HCT116 (cell line): ENCODE measurements around the gene SUGCT. TPM values are rescaled to one million over a fixed set of nuclear protein-coding genes. Genes with fewer than 3 reads are reported as not detected.

Source experiments
- ATAC-seq: fragments of 200-7000 bp; cut with Tn5 transposase; 2 replicates; pipeline ENCODE4 v1.9.1; 2020; ENCODE audit warnings: mild to moderate bottlenecking, moderate library complexity
- BruUV-seq: library from RNA; stranded (reverse); fragments of 400-500 nt; replicated peaks from 2 replicates; lab custom pipeline; 2021; lab: Mats Ljungman, UMichigan
- CTCF ChIA-PET: fragments of 300-600 bp; sonication (Branson Sonifier 250); formaldehyde crosslinking; loops from one replicate; lab custom pipeline; 2021; ENCODE audit warnings: antibody characterized with exemption; lab: Charles Lee
- POLR2A ChIA-PET: fragments of 300-600, 350-600 bp; sonication (Branson Sonifier 250); formaldehyde crosslinking; loops from one replicate; lab custom pipeline; 2021; ENCODE audit warnings: antibody characterized with exemption; lab: Charles Lee
- RAD21 ChIA-PET, 2 experiments: fragments of 300-600 bp; sonication (Branson Sonifier 250); formaldehyde crosslinking; loops; one replicate each; lab custom pipeline; 2023; ENCODE audit warnings: low total read pairs in 2 of 2; ENCODE audit not compliant: uncharacterized antibody in 2 of 2, unreplicated experiment in 2 of 2, low non-redundant PET in 1 of 2; lab: Charles Lee
- DNase-seq: peaks from one replicate; pipeline ENCODE4 v3.0.0-alpha.2; 2010; ENCODE audit warnings: low read depth, low spot score
- H2AFZ ChIP-seq: fragments of 200-600 bp; shearing (Covaris generic), sonication (generic); 2 replicates; pipeline ENCODE4 v1.6.1; 2017; ENCODE audit warnings: low read depth, mixed run types, mixed read lengths, antibody characterized with exemption, low read length; ENCODE audit not compliant: poor library complexity, severe bottlenecking
- H3K27ac ChIP-seq: 2 replicates; pipeline ENCODE4 v1.5.1; 2012; ENCODE audit warnings: low read depth, low read length
- H3K27me3 ChIP-seq: fragments of 200-600 bp; sonication (generic); 2 replicates; pipeline ENCODE4 v1.6.1; 2016; ENCODE audit warnings: mixed run types, low read length, mixed read lengths; ENCODE audit not compliant: insufficient read depth
- H3K36me3 ChIP-seq, 2 experiments: fragments of 200-500 bp in 1 of 2; fragments of 200-600 bp in 1 of 2; sonication (Bioruptor generic) in 1 of 2; sonication (generic) in 1 of 2; 2 replicates each; pipeline versions ENCODE4 v1.5.1 to v1.6.1; 2014 to 2016; ENCODE audit warnings: low read length in 2 of 2, inconsistent platforms in 1 of 2, mixed read lengths in 1 of 2, mixed run types in 1 of 2; ENCODE audit not compliant: insufficient read depth in 2 of 2, control insufficient read depth in 1 of 2
- H3K4me1 ChIP-seq, 2 experiments: fragments of 200-600 bp in 1 of 2; sonication (generic) in 1 of 2; 2 replicates each; pipeline versions ENCODE4 v1.5.1 to v1.6.1; 2012 to 2017; ENCODE audit warnings: low read length in 2 of 2, inconsistent platforms in 1 of 2, mild to moderate bottlenecking in 1 of 2, mixed read lengths in 1 of 2, mixed run types in 1 of 2, moderate library complexity in 1 of 2; ENCODE audit not compliant: insufficient read depth in 2 of 2, control insufficient read depth in 1 of 2
- H3K4me2 ChIP-seq: fragments of 200-600 bp; sonication (generic); 2 replicates; pipeline ENCODE4 v1.6.1; 2017; ENCODE audit warnings: mixed run types, low read length, mixed read lengths
- H3K4me3 ChIP-seq, 2 experiments: fragments of 200-600 bp in 1 of 2; sonication (generic) in 1 of 2; replicated peaks in 1 of 2; 2 replicates each; pipeline ENCODE4 v1.5.1; 2011 to 2016; ENCODE audit warnings: low read length in 2 of 2, control low read depth in 1 of 2, low read depth in 1 of 2, mild to moderate bottlenecking in 1 of 2, mixed read lengths in 1 of 2, mixed run types in 1 of 2
- H3K79me2 ChIP-seq: fragments of 200-600 bp; sonication (generic); 2 replicates; pipeline ENCODE4 v1.6.1; 2017; ENCODE audit warnings: mild to moderate bottlenecking, mixed run types, low read length, moderate library complexity, mixed read lengths; ENCODE audit not compliant: insufficient read depth
- H3K9ac ChIP-seq: fragments of 200-600 bp; sonication (generic); 2 replicates; pipeline ENCODE4 v1.6.1; 2016; ENCODE audit warnings: low read length, mixed read lengths
- H3K9me2 ChIP-seq: fragments of 200-600 bp; sonication (generic), shearing (Covaris generic); 2 replicates; pipeline ENCODE4 v1.6.1; 2017; ENCODE audit warnings: mixed run types, mild to moderate bottlenecking, moderate library complexity; ENCODE audit not compliant: insufficient read depth
- H3K9me3 ChIP-seq, 2 experiments: fragments of 200-500 bp in 1 of 2; fragments of 200-600 bp in 1 of 2; sonication (Bioruptor generic) in 1 of 2; sonication (generic) in 1 of 2; 2 replicates each; pipeline ENCODE4 v1.6.1; 2014 to 2017; ENCODE audit warnings: low read length in 2 of 2, mixed read lengths in 2 of 2, inconsistent platforms in 1 of 2, low read depth in 1 of 2, mild to moderate bottlenecking in 1 of 2, mixed run types in 1 of 2, moderate library complexity in 1 of 2; ENCODE audit not compliant: control insufficient read depth in 1 of 2, insufficient read depth in 1 of 2
- H4K20me1 ChIP-seq: fragments of 200-600 bp; sonication (generic), shearing (Covaris generic); 2 replicates; pipeline ENCODE4 v1.6.1; 2017; ENCODE audit warnings: mixed run types, mild to moderate bottlenecking, moderate library complexity; ENCODE audit not compliant: insufficient read depth
- CBX3 ChIP-seq: IDR thresholded peaks from 2 replicates; pipeline ENCODE4 v1.6.1; 2012; ENCODE audit warnings: low read depth
- EGR1 ChIP-seq: IDR thresholded peaks from 2 replicates; pipeline ENCODE4 v1.6.1; 2012; ENCODE audit warnings: low read depth
- ELF1 ChIP-seq: IDR thresholded peaks from 2 replicates; pipeline ENCODE4 v1.6.1; 2012; ENCODE audit warnings: low read depth, borderline replicate concordance
- EZH2 ChIP-seq: fragments of 200-600 bp; sonication (generic); IDR thresholded peaks from 2 replicates; pipeline ENCODE4 v1.6.1; 2017; ENCODE audit warnings: antibody characterized with exemption, mixed run types
- EZH2phosphoT487 ChIP-seq: fragments of 200-600 bp; IDR thresholded peaks from 2 replicates; pipeline ENCODE4 v1.6.1; 2018; ENCODE audit warnings: antibody characterized with exemption, borderline replicate concordance
- FOSL1 ChIP-seq: IDR thresholded peaks from 2 replicates; pipeline ENCODE4 v1.6.1; 2012; ENCODE audit warnings: low read depth
- JUND ChIP-seq: IDR thresholded peaks from 2 replicates; pipeline ENCODE4 v1.6.1; 2012
- POLR2A ChIP-seq: IDR thresholded peaks from 2 replicates; pipeline ENCODE4 v1.7.0; 2011; ENCODE audit warnings: borderline replicate concordance; ENCODE audit not compliant: insufficient read depth, insufficient read length; ENCODE audit errors: extremely low read depth
- POLR2AphosphoS5 ChIP-seq: IDR thresholded peaks from 2 replicates; pipeline ENCODE4 v1.6.1; 2011; ENCODE audit warnings: mild to moderate bottlenecking, low read depth, low read length, moderate library complexity
- SIN3A ChIP-seq: IDR thresholded peaks from 2 replicates; pipeline ENCODE4 v1.6.1; 2012; ENCODE audit warnings: low read depth
- SP1 ChIP-seq: IDR thresholded peaks from 2 replicates; pipeline ENCODE4 v1.6.1; 2012; ENCODE audit warnings: low read depth
- YY1 ChIP-seq: IDR thresholded peaks from 2 replicates; pipeline ENCODE4 v1.6.1; 2011; ENCODE audit warnings: low read length, low read depth, moderate library complexity, mild to moderate bottlenecking; ENCODE audit not compliant: insufficient replicate concordance; ENCODE audit errors: extremely low read depth
- ZFX ChIP-seq: fragments of 450-650 bp; IDR thresholded peaks from 2 replicates; pipeline ENCODE4 v1.6.1; 2017
- ZNF274 ChIP-seq: fragments of 200-500 bp; sonication (Bioruptor generic); IDR thresholded peaks from 2 replicates; pipeline ENCODE4 v1.6.1; 2014; ENCODE audit warnings: mild to moderate bottlenecking, low read depth, low read length, inconsistent platforms
- intact Hi-C: fragments of 100-400 bp; cut with micrococcal nuclease; formaldehyde crosslinking; loops from 2 replicates; pipeline ENCODE4 v1.10.0; 2022
- total RNA-seq: library from RNA; stranded (reverse); gene quantifications from one replicate; pipeline ENCODE4 v1.2.1, GENCODE V29; 2021; ENCODE audit not compliant: unreplicated experiment
- TF ChIP-seq, protein P1 (sequence below): IDR thresholded peaks from 2 replicates; pipeline ENCODE4 v1.6.1; 2012
- TF ChIP-seq, protein P2 (sequence below): IDR thresholded peaks from 2 replicates; pipeline ENCODE4 v1.6.1; 2011; ENCODE audit warnings: mild to moderate bottlenecking, low read length, moderate library complexity; ENCODE audit not compliant: insufficient replicate concordance; ENCODE audit errors: extremely low read depth
- TF ChIP-seq, protein P3 (sequence below): IDR thresholded peaks from 2 replicates; pipeline ENCODE4 v1.6.1; 2012; ENCODE audit warnings: low read depth
- TF ChIP-seq, protein P4 (sequence below), 3 experiments: fragments of 200-600 bp in 1 of 3; sonication (generic) in 1 of 3; IDR thresholded peaks in 2 of 3; conservative IDR thresholded peaks in 1 of 3; 2 replicates each; pipeline ENCODE4 v1.5.1; 2012 to 2017; ENCODE audit warnings: low read depth in 2 of 3, low read length in 2 of 3, antibody characterized with exemption in 1 of 3, borderline replicate concordance in 1 of 3, control low read depth in 1 of 3, mild to moderate bottlenecking in 1 of 3, mixed read lengths in 1 of 3, mixed run types in 1 of 3, moderate library complexity in 1 of 3; ENCODE audit not compliant: insufficient read depth in 1 of 3

Gene SUGCT
- total RNA-seq, 1 experiment from 2014 or later, result 4.4 TPM

DNA sequence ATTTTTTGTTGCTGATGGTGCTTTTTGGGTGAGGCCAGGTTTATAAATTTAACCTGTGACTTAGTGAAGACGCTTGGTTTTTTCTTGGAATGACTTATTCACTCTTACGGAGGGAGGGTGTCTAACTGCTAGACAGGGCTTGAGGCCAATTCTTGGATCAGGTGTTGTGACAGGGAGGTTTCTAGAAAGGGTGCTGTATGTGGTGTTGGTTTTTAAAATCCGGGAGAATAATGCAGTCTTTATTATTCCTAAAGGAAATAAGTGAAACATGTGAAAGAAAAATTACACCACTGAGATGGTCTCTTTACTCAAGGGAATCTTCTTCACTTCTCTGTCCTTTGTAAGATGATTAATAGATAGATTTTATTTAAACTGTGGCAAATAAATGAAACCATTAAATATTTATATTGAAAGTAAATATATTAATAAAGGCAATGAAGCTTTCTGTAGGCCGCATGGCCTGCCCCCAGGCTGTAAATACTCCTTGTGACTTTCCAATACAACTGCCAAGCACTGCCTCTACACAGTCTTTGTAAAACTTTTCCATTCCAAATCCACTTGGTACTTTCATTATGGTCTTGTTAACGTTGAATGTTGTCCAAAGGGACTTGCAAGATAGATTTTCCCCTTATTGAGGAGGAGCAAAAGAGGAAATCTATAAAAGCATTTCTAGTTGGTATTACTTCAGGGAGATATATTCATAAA, 323.1 kb downstream of the SUGCT start:
- H3K36me3 ChIP-seq, result no peaks in the 10 kb centered on the region
- no peak overlapping the region for H3K27ac ChIP-seq
- ATAC-seq, result no peak
- no peaks in the 10 kb centered on the region for H4K20me1 ChIP-seq
- BruUV-seq, result no TSS peak
- no peak overlapping the region for H3K4me2 ChIP-seq
- no peak overlapping the region for H3K9ac ChIP-seq
- no peak for TF ChIP-seq ELF1
- no peak for TF ChIP-seq FOSL1
- TF ChIP-seq, protein P1, sequence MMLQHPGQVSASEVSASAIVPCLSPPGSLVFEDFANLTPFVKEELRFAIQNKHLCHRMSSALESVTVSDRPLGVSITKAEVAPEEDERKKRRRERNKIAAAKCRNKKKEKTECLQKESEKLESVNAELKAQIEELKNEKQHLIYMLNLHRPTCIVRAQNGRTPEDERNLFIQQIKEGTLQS, result no peak
- no peak for TF ChIP-seq POLR2AphosphoS5
- TF ChIP-seq SP1, result no peak
- TF ChIP-seq, protein P2, sequence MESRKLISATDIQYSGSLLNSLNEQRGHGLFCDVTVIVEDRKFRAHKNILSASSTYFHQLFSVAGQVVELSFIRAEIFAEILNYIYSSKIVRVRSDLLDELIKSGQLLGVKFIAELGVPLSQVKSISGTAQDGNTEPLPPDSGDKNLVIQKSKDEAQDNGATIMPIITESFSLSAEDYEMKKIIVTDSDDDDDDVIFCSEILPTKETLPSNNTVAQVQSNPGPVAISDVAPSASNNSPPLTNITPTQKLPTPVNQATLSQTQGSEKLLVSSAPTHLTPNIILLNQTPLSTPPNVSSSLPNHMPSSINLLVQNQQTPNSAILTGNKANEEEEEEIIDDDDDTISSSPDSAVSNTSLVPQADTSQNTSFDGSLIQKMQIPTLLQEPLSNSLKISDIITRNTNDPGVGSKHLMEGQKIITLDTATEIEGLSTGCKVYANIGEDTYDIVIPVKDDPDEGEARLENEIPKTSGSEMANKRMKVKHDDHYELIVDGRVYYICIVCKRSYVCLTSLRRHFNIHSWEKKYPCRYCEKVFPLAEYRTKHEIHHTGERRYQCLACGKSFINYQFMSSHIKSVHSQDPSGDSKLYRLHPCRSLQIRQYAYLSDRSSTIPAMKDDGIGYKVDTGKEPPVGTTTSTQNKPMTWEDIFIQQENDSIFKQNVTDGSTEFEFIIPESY, result no peak
- TF ChIP-seq YY1, result no peak
- no peak for TF ChIP-seq JUND
- TF ChIP-seq, protein P3, sequence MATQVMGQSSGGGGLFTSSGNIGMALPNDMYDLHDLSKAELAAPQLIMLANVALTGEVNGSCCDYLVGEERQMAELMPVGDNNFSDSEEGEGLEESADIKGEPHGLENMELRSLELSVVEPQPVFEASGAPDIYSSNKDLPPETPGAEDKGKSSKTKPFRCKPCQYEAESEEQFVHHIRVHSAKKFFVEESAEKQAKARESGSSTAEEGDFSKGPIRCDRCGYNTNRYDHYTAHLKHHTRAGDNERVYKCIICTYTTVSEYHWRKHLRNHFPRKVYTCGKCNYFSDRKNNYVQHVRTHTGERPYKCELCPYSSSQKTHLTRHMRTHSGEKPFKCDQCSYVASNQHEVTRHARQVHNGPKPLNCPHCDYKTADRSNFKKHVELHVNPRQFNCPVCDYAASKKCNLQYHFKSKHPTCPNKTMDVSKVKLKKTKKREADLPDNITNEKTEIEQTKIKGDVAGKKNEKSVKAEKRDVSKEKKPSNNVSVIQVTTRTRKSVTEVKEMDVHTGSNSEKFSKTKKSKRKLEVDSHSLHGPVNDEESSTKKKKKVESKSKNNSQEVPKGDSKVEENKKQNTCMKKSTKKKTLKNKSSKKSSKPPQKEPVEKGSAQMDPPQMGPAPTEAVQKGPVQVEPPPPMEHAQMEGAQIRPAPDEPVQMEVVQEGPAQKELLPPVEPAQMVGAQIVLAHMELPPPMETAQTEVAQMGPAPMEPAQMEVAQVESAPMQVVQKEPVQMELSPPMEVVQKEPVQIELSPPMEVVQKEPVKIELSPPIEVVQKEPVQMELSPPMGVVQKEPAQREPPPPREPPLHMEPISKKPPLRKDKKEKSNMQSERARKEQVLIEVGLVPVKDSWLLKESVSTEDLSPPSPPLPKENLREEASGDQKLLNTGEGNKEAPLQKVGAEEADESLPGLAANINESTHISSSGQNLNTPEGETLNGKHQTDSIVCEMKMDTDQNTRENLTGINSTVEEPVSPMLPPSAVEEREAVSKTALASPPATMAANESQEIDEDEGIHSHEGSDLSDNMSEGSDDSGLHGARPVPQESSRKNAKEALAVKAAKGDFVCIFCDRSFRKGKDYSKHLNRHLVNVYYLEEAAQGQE, result no peak
- TF ChIP-seq EGR1, result no peak
- TF ChIP-seq ZNF274, result no peak
- no peak for TF ChIP-seq EZH2phosphoT487
- TF ChIP-seq, protein P4, sequence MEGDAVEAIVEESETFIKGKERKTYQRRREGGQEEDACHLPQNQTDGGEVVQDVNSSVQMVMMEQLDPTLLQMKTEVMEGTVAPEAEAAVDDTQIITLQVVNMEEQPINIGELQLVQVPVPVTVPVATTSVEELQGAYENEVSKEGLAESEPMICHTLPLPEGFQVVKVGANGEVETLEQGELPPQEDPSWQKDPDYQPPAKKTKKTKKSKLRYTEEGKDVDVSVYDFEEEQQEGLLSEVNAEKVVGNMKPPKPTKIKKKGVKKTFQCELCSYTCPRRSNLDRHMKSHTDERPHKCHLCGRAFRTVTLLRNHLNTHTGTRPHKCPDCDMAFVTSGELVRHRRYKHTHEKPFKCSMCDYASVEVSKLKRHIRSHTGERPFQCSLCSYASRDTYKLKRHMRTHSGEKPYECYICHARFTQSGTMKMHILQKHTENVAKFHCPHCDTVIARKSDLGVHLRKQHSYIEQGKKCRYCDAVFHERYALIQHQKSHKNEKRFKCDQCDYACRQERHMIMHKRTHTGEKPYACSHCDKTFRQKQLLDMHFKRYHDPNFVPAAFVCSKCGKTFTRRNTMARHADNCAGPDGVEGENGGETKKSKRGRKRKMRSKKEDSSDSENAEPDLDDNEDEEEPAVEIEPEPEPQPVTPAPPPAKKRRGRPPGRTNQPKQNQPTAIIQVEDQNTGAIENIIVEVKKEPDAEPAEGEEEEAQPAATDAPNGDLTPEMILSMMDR (IDR thresholded peaks at IDR 0.05 in 2 of 3, conservative IDR thresholded peaks at IDR 0.05 in 1 of 3; ENCODE audit: borderline replicate concordance in 1 of 3, insufficient read depth in 1 of 3, low read depth in 2 of 3, low read length in 2 of 3), result no peak
- TF ChIP-seq ZFX, result no peak
- no peak for TF ChIP-seq CBX3
- no peak for TF ChIP-seq SIN3A
- TF ChIP-seq EZH2, result no peak
- no peak for TF ChIP-seq POLR2A
- intact Hi-C loops, result no loop called here
- H3K27me3 ChIP-seq, result 0 out of 2 replicates have a peak, but pooled peaks cover 5% of the 10 kb centered on the region
- RAD21 ChIA-PET, result no interaction called here
- POLR2A ChIA-PET, result no interaction called here
- H2AFZ ChIP-seq, result no peak overlapping the region
- no peaks in the 10 kb centered on the region for H3K9me3 ChIP-seq
- DNase-seq, result no peak
- H3K79me2 ChIP-seq, result no peaks in the 10 kb centered on the region
- no peaks in the 10 kb centered on the region for H3K9me2 ChIP-seq
- H3K4me1 ChIP-seq, result no peaks in the 10 kb centered on the region
- CTCF ChIA-PET, result no interaction called here
- no peak overlapping the region for H3K4me3 ChIP-seq
